ENCODE results near the gene KRT76. TPM values are rescaled to one million over a fixed set of nuclear protein-coding genes. Genes with fewer than 3 reads are reported as not detected.

Gene KRT76
- total RNA-seq, 1 donor from 2014 or later = not detected

DNA sequence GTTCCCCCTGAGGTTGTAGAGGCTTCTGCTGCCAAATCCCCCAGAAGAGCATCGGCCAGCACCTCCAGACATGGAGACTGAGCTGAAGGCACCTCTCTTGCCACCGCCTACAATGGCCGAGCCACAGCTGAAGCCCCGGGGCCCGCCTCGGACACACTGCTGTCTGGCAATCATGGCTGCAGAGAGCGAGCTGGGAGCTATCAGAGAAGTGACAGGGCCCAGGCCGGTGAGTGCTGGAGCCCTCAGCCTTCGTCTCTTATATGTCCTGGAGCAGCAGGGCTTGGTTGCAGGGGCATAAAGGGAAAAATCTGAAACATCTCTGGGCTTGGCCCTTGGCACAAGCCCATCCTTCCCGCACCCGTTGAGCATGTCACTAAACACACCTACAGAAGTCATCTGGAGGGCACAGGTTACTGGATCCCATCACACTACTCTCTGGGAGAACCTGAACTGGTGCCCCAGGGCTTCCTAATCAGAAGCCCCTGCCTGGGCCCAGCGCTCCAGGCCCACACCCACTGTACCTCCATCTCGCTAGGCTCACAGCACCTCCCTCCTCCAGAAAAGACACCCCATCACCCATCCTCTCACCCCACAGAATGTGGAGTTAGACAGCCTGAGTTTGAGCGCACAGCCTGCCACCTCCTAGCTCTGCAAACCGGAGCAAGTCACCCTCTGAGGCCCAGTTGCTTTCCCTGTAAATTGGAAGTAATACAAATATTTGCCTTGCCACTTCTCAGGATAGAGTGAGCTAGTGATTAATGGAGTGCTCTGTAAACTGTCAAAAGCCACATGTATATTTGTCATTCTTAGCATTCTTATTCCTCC is 37.0 kb upstream of the KRT76 start, which contains the start of gene KRT4:
Gene KRT4, minus strand, starts transcription at position 232 of the 825 bp plus-strand sequence. Its CDS starts 58 bp downstream, at position 174.
- DNase-seq (ENCODE audit: low spot score) = no peak
- intact Hi-C loops (cut with DNase I) = no loop called here

GRCh38 chr12:52813203-52813819 is 36.2 kb upstream of the KRT76 start:
- DNase-seq (ENCODE audit: low spot score) = no peak
- intact Hi-C loops (cut with DNase I) = no loop called here

DNA sequence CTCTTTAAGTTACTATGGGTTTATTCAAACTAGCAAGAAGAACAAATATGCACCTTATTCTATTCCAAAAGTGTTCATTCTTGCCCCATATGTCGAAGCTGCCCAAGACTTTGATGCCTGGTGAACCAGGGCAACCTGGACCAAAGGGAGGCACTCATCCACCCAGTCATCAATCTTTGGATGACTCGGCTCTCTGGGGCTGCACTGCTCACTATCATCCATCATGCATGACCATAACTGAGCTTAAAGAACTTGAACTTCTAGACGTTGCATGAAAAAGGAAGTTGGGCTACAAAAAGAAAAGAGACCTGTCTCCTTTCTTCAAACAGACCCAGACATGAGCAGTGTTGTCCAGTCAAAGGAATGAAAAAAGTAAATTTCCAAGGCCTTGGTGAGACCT is 35.6 kb upstream of the KRT76 start:
- intact Hi-C loops (cut with DNase I) = no loop called here
- DNase-seq (ENCODE audit: low spot score) = no peak

DNA sequence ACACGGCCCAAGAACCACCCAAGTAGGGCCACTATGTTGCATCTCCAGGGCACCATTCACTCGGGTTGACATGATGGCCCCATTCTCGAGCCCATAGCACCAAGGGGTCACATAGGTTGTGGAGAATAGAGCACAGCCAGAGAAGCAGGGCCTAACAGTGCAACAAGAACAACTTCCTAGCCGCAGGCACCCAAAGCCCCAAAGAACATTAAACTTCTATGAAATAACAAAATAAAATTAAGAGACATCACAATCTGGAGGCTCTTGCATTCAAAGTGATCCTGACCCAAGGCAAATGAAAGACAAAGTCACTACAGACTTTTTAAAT is 34.9 kb upstream of the KRT76 start:
- DNase-seq (ENCODE audit: low spot score) = no peak
- intact Hi-C loops (cut with DNase I) = no loop called here

GRCh38 chr12:52811191-52812072 is 34.3 kb upstream of the KRT76 start:
- no peak for DNase-seq (ENCODE audit: low spot score)
- intact Hi-C loops (cut with DNase I) = no loop called here

- intact Hi-C loops (cut with DNase I) = no loop called here
- no peak for DNase-seq (ENCODE audit: low spot score)
Observed at GRCh38 chr12:52810554-52810953, 33.4 kb upstream of the KRT76 start.

DNA sequence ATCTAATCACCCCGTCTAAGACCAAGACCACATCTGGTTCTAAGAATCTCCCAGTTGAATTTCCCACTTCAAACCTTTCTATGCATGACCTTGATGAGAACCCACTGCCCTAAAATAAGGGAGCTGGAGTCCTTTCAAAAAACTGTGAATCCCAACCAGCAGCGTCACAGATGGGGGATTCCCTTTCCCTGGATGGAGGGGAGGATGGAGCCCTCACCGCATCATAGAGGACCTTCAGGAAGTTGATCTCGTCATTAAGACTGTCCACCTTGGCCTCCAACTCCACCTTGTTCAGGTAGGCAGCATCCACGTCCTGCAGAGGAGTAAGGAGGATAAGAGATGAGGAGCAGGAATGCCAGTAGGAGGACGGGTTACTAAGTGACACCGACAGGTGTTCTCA is 32.0 kb upstream of the KRT76 start:
- intact Hi-C loops (cut with DNase I) = no loop called here
- DNase-seq (ENCODE audit: low spot score) = no peak

DNA sequence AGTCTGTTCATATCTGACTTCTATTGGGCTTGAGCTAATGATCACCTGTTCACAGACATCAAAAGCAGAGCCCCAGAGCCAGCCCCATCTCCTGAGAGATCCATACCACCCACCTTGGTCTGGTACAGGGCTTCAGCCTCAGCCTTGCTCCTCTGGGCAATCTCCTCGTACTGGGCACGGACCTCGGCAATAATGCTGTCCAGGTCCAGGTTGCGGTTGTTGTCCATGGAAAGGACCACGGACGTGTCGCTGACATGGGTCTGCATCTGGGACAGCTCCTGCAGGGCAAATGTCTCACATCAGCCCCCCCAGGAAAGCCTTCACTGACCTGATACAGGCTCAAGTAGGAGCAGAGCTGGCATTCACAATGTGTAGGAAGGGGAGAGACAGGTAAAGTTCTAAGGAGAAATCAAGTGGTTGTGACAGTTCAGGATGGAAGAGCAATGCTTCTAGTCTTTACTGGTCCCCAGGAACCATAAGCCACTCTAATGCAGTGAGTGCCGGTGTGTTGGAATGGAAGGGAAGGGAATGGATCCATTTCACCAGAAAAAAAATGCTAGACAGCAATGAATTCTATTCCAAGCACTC is 31.5 kb upstream of the KRT76 start:
- intact Hi-C loops (cut with DNase I) = no loop called here
- no peak for DNase-seq (ENCODE audit: low spot score)

- intact Hi-C loops (cut with DNase I) = no loop called here
- no peak for DNase-seq (ENCODE audit: low spot score)
Observed at GRCh38 chr12:52807544-52808470, 30.7 kb upstream of the KRT76 start.

DNA sequence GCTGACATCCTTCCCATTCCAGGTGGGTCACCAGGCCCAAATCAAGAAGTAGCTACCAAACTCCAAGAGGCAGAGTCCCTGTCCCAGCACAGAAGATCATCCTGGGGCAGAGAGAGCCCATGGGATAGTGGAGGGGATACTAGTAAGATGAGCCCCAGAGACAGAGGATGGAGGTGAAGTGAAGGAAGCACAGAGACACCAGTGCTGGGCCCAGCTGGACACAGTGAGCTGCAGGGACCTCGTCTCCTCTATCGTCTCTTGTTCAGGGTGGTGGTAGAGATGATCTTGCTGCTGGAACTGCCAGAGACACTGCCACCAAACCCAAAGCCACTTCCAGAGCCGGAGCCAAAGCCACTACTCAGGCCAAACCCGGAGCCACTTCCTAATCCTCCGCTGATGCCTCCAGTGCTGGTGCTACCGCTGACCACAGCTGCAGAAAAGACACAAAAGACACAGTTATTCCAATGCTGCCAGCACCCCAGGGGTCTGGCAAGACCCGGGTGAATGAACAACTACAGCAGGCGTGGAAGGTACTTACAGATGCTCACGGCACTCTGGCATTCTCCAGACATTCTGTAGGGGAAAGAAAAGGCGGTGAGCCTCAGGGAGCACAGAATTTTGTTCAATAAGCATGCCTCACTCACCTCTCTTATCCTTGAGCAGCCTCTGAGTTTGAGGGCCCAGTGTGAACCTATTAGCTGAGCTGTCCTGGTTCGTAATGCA is 29.8 kb upstream of the KRT76 start:
- no peak for DNase-seq (ENCODE audit: low spot score)
- intact Hi-C loops (cut with DNase I) = no loop called here

GRCh38 chr12:52806169-52806811 is 29.1 kb upstream of the KRT76 start:
- DNase-seq (ENCODE audit: low spot score) = no peak
- intact Hi-C loops (cut with DNase I) = no loop called here

DNA sequence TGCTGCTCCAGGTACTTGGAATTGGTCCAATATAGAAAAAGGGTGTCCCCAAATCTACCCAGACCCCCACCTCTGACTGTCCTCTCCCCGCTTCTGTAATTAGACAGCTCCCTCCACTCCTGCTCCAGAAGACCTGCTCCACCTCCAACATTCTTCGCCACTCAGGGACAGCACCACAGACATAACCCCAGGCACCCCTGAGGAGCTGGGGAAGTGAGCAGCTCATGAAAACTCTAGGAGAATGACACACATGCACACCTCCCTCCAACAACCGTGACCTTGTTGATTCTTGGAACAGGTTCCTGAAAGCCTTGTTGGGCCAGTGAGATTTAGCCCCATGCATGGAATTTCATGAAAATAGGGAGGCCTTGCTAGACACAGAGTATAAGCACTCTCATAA is 28.6 kb upstream of the KRT76 start:
- intact Hi-C loops (cut with DNase I) = no loop called here
- DNase-seq (ENCODE audit: low spot score) = no peak

DNA sequence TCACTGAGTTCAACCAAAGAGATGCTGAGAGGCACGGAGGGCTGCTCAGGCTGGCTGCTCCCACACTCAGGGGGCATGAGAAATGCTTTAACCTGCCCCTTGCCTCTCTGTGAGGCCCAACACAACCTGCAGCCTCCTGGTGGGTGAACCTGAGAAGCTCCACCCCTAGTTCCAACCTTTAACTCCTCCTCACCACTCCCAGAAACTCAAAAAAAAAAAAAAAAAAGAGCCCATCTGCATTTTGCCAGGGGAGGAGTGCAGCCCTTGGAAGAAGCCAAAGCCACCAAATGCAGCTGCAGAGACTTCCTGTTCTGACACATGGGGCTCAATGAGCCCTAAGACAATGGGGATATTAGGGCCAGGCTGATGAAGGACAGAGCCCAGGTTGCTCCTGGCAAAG is 27.9 kb upstream of the KRT76 start:
- no peak for DNase-seq (ENCODE audit: low spot score)
- intact Hi-C loops (cut with DNase I) = no loop called here

- DNase-seq (ENCODE audit: low spot score) = no peak
- intact Hi-C loops (cut with DNase I) = no loop called here
Observed at GRCh38 chr12:52802442-52802841, 25.3 kb upstream of the KRT76 start.

DNA sequence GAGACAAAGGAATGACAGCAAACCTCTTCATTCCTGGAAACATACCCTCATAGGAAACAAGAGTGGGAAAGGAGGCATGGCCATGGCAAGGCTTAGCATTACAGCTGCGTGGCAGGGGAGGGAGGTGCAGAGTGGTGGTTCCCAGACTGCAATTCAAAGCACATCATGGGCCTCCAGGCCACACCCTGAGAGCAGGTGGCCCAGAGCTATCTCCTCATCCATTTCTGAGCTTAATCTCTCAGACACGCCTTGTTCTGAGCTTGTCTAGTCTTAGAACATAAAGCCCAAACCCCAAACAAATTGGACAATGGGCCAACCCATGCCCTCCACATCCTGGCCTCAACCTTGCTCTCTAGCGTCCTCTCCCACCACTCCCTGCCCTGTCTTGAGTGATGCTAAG is 24.6 kb upstream of the KRT76 start:
- no peak for DNase-seq (ENCODE audit: low spot score)
- intact Hi-C loops (cut with DNase I) = no loop called here

GRCh38 chr12:52800259-52800917 is 23.2 kb upstream of the KRT76 start:
- intact Hi-C loops (cut with DNase I) = no loop called here
- DNase-seq (ENCODE audit: low spot score) = no peak

GRCh38 chr12:52799505-52800211 is 22.5 kb upstream of the KRT76 start:
- intact Hi-C loops (cut with DNase I) = no loop called here
- DNase-seq (ENCODE audit: low spot score) = no peak

Data from cardiac septum (tissue), 1 donor.